GM21447 (cell line): Measurements from ENCODE around the gene OTOL1.
"Not testable (repeated sequence)": the region's sequence is repeated elsewhere in the genome, so short reads cannot be mapped to it uniquely, and the experiment has no call there.

Experiments
- ATAC-seq: cut with Tn5 transposase; IDR thresholded peaks from one replicate; pipeline ENCODE4 v1.9.1; 2021; ENCODE audit not compliant: unreplicated experiment

Gene OTOL1

GRCh38 chr3:161496508-161496907 is at the start of gene OTOL1:
Gene OTOL1 (plus strand): TSS chr3:161496808. CDS start chr3:161496808, 0 bp downstream.
- ATAC-seq = no peak

DNA sequence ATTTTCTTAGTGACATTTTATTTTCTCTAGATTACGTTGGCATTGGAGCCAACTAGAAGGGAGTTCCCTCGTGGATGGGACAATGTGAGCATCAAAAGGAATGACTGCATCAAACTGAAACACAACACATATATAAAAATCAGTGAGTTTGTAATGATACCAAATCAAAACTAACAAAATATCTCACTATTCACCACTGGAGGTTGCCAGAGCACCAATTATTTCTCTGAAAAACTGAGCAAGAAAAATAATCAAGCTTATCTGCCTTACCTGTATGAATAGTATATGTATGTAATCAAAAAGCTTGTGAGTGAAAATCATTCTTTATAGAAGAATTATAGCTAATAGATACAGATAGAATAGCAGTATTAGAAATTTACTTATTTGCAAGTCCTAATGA is 46.8 kb upstream of the OTOL1 start:
- no peak for ATAC-seq

DNA sequence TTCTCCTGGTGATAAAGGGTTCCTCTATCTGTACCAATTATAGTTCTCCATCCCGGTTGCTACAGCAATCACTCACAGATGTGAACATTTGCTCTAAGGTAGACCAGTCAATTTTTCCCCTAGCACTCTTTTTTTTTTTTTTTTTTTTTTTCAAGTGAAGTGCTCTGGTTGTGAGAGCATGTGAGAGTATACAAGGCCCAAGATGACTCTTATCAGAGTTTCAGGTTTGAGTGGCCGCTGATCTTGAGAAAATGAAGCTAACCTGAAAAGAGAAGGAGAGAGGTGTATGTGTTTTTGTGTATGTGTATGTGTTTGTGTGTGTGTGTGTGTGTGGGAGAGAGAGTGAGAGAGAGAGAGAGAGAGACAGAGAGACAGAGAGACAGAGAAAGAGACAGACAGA is 44.4 kb upstream of the OTOL1 start:
- ATAC-seq = no peak

DNA sequence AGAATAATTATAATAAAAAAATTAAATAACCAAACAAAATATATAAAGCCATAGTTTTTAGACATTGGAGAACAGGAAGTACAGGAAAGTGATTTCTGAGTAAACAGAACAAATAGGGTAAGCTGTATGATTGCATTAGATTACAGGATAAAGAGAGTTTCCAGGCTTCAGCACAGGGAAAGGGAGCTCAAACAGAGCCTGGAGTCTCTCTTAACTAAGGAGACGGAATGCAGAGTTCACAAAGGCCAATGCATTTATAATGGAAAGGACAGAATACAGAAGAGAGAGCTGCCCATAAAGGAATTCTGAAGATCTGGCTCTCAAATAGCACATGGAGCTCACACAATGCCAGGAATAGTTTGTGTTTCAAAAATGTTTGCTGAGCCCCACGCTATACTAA is 42.0 kb upstream of the OTOL1 start:
- no peak for ATAC-seq

GRCh38 chr3:161455962-161456361 is 40.6 kb upstream of the OTOL1 start:
- ATAC-seq = no peak

GRCh38 chr3:161462138-161462537 is 34.5 kb upstream of the OTOL1 start:
- no peak for ATAC-seq

GRCh38 chr3:161471211-161471610 is 25.4 kb upstream of the OTOL1 start:
- no peak for ATAC-seq

GRCh38 chr3:161474139-161474538 is 22.5 kb upstream of the OTOL1 start:
- ATAC-seq = no peak

- ATAC-seq = no peak
These were observed 21.9 kb upstream of the OTOL1 start for GRCh38 chr3:161474741-161475140.

DNA sequence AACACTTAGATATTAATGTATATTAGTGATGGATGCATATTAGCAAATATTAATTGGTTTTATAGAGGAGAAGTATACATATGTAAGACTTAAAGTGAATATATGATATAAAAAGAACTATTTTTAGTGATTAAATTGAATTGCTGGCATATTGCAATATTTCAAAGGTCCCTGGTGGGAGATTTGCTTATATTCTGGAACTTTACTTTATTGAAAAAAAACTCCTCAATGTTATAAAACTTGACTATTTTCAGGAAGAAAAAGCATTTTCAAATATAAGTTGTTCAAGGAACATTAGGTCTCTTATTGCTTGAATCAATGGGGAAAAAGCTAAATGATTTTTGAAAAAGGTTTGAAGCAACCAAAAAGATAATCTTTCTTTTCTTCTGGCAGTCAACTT is 21.4 kb upstream of the OTOL1 start:
- no peak for ATAC-seq

GRCh38 chr3:161475905-161476304 is 20.7 kb upstream of the OTOL1 start:
- ATAC-seq = no peak

DNA sequence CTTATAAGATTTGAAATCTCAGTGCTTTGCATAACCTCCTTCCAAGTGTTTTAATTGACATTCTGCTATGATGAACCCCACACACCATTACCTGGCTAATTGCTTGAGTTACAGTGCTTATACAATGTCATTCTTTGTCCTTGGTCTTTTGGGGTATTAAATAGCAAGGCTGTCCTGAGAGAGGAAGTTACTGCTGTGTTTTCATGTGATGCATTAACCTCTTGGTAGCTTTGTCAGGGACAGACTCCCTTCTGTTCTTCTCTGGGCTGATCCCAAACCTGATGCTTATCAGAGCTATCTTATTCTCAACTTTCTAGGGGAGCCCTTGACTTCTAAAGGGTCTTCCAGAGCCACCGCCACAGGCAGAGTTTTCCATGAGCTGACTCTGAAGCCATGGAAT is 12.4 kb upstream of the OTOL1 start:
- no peak for ATAC-seq

DNA sequence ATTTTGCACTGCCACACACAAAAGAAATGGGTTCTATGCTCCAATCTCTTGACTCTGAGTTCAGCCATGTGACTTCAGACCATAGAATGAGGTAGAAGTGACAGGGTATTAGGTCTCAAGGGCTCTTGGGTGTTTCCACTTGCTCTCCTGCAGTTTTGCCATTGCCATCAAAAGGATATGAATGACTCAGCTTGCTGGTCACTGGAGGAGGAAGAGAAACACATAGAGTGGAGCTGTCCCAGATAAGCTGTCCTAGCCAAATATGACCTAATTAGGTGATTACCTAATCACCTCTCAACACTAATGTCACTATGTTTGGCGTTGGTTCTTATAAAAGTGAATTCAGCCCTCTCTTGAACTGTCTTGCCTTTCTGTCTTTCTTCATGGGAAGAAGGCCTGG is 8.3 kb upstream of the OTOL1 start:
- not testable (repeated sequence) for ATAC-seq

DNA sequence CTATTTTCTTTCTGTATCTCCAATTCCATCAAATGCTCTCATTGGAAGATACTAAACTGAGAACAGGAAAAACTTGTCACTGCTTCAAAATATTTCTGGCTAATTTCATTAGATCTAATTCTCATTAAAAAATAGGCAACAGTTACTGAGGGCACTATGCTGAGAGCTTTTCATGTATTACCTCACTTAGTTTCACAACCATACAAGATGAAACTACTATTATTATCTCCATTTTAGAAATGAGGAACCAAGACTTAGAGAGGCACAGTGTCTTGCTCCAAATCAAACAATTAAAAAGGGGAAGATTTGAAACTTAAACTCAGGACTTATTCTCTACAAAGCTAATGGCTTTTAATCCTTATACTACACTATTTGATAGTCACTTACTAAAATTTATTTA is 7.2 kb upstream of the OTOL1 start:
- peak; percentile 97 for ATAC-seq

- ATAC-seq = not testable (repeated sequence)
These were observed 5.8 kb upstream of the OTOL1 start for GRCh38 chr3:161490845-161491244.

- ATAC-seq = no peak
These were observed 1.8 kb downstream of the OTOL1 start for GRCh38 chr3:161498259-161498921.

DNA sequence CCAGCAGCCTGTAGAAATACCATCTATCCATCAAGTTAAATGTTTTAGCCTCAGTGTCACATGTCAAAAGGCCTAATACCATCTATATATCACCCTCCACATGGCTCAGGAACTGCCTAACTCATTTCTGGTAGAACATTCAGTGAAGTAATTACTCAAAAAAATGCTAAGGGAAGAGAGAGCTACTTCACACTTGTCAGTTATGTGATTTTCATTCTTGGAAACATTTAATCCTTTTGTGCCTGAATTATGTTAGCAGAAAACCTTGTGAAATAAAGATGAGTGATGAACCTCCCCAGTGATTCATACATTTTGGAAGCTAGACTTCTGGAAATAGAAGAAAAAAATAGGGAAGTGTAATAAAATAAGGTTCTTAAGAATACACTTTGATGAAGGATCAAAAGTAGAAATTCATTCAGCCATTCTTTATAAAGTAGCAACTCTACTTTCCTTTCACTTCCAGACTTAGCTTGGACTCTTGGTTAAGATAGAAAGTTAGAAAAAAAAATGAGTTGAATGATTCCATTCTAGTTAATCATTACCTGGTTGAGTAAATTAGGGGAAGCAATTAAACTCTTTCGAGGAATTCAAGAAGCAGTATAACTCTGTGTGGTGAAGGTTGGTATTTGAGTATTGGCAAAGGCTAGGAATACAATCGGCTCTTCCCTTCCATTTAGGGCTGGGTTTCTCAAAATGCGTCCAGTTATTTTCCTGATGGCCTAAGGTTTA is 3.6 kb downstream of the OTOL1 start:
- no peak for ATAC-seq

- ATAC-seq = no peak
These were observed 6.7 kb downstream of the OTOL1 start for GRCh38 chr3:161503271-161503670.

DNA sequence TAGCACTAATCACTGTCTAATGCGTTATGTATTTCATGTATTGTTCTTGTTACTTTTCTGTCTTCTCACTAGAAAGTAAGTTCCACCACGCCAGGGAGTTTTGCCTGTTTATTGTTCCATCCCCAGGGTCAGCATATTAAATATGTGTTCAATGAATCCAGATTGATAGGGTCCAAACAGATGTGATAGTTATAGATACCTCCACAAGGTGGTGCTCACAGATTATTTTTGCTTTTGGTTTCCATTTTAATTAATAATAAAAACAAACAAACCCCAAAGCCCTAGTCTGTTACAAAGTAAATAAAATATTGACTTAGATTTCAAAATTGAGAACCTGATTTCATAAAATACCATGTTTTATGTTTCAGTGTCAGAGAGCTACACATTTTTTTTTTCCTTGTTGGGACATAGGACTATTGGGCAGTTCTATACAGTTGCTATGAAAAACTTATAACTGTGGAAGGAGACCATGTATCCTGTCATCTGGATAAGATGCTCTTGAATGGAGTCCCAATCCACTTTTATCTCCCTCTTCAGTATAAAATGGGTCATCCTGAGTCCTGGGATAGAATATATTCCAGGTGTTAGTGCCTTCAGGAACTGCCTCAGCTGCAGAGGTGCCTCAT is 12.4 kb downstream of the OTOL1 start:
- peak; percentile 79 for ATAC-seq

- no peak for ATAC-seq
These were observed 14.1 kb downstream of the OTOL1 start for GRCh38 chr3:161510510-161511260.

GRCh38 chr3:161523916-161524315 is 27.3 kb downstream of the OTOL1 start:
- no peak for ATAC-seq

GRCh38 chr3:161531930-161532329 is 35.3 kb downstream of the OTOL1 start:
- no peak for ATAC-seq
